Measurements from ENCODE around the gene SLC38A10. TPM values are rescaled to one million over a fixed set of nuclear protein-coding genes. Genes with fewer than 3 reads are reported as not detected.

The SLC38A10 gene
- total RNA-seq, 1 experiment from 2014 or later = 121 TPM

- CTCF ChIA-PET = no interaction called here
- intact Hi-C loops (cut with micrococcal nuclease; ENCODE audit: unreplicated experiment) = no loop called here
- peaks cover 21% of the 10 kb centered on the region for H3K36me3 Mint-ChIP-seq (ENCODE audit: insufficient read depth, unreplicated experiment)
- no TSS peak for BruUV-seq (replicated peaks)
- H3K27ac Mint-ChIP-seq (ENCODE audit: unreplicated experiment) = no peak overlapping the region
- H3K4me1 Mint-ChIP-seq (ENCODE audit: low read depth, unreplicated experiment) = peaks cover 50% of the 10 kb centered on the region
- H3K9me3 Mint-ChIP-seq (ENCODE audit: low read depth, unreplicated experiment) = no peaks in the 10 kb centered on the region
- no peak for DNase-seq
- no peak for TF ChIP-seq CTCF (IDR thresholded peaks at IDR 0.05; ENCODE audit: unreplicated experiment)
- no peaks in the 10 kb centered on the region for H3K27me3 Mint-ChIP-seq (ENCODE audit: unreplicated experiment)
- no peak overlapping the region for H3K4me3 Mint-ChIP-seq (ENCODE audit: low read depth, unreplicated experiment)
These were observed 40.1 kb upstream of the SLC38A10 start for GRCh38 chr17:81334987-81335772.

- Mint-ChIP-seq H3K27ac (ENCODE audit: unreplicated experiment) (no peak overlapping the region), H3K4me3 (ENCODE audit: low read depth, unreplicated experiment) (no peak overlapping the region), H3K36me3 (ENCODE audit: insufficient read depth, unreplicated experiment) (peaks cover 22% of the 10 kb centered on the region), H3K4me1 (ENCODE audit: low read depth, unreplicated experiment) (peaks cover 53% of the 10 kb centered on the region), H3K9me3 (ENCODE audit: low read depth, unreplicated experiment) (no peaks in the 10 kb centered on the region), H3K27me3 (ENCODE audit: unreplicated experiment) (no peaks in the 10 kb centered on the region)
- no TSS peak for BruUV-seq (replicated peaks)
- CTCF ChIA-PET = no interaction called here
- TF ChIP-seq CTCF (IDR thresholded peaks at IDR 0.05; ENCODE audit: unreplicated experiment) = no peak
- no peak for DNase-seq
- intact Hi-C loops (cut with micrococcal nuclease; ENCODE audit: unreplicated experiment) = no loop called here
These were observed 39.3 kb upstream of the SLC38A10 start for GRCh38 chr17:81334391-81334901.

- no peaks in the 10 kb centered on the region for H3K9me3 Mint-ChIP-seq (ENCODE audit: low read depth, unreplicated experiment)
- BruUV-seq (replicated peaks) = no TSS peak
- DNase-seq = no peak
- no peak for TF ChIP-seq CTCF (IDR thresholded peaks at IDR 0.05; ENCODE audit: unreplicated experiment)
- H3K4me1 Mint-ChIP-seq (ENCODE audit: low read depth, unreplicated experiment) = peaks cover 49% of the 10 kb centered on the region
- intact Hi-C loops (cut with micrococcal nuclease; ENCODE audit: unreplicated experiment) = no loop called here
- no peak overlapping the region for H3K27ac Mint-ChIP-seq (ENCODE audit: unreplicated experiment)
- no peaks in the 10 kb centered on the region for H3K27me3 Mint-ChIP-seq (ENCODE audit: unreplicated experiment)
- H3K36me3 Mint-ChIP-seq (ENCODE audit: insufficient read depth, unreplicated experiment) = peaks cover 23% of the 10 kb centered on the region
- CTCF ChIA-PET = no interaction called here
- H3K4me3 Mint-ChIP-seq (ENCODE audit: low read depth, unreplicated experiment) = no peak overlapping the region
These were observed 38.7 kb upstream of the SLC38A10 start for GRCh38 chr17:81333616-81334368.

- Mint-ChIP-seq H3K27ac (ENCODE audit: unreplicated experiment) (no peak overlapping the region), H3K9me3 (ENCODE audit: low read depth, unreplicated experiment) (no peaks in the 10 kb centered on the region), H3K4me1 (ENCODE audit: low read depth, unreplicated experiment) (peaks cover 48% of the 10 kb centered on the region), H3K36me3 (ENCODE audit: insufficient read depth, unreplicated experiment) (peaks cover 31% of the 10 kb centered on the region), H3K4me3 (ENCODE audit: low read depth, unreplicated experiment) (no peak overlapping the region), H3K27me3 (ENCODE audit: unreplicated experiment) (no peaks in the 10 kb centered on the region)
- CTCF ChIA-PET = no interaction called here
- DNase-seq = no peak
- BruUV-seq (replicated peaks) = no TSS peak
- intact Hi-C loops (cut with micrococcal nuclease; ENCODE audit: unreplicated experiment) = no loop called here
- TF ChIP-seq CTCF (IDR thresholded peaks at IDR 0.05; ENCODE audit: unreplicated experiment) = no peak
These were observed 37.9 kb upstream of the SLC38A10 start for GRCh38 chr17:81332914-81333528.

Measured in Calu3 (cell line).